AG08395 (cell line): ENCODE measurements around the gene CCDC179.

Experiments
- DNase-seq: peaks from one replicate; pipeline ENCODE4 v3.0.0; 2012; ENCODE audit warnings: mixed read lengths, low spot score

The CCDC179 gene

DNA sequence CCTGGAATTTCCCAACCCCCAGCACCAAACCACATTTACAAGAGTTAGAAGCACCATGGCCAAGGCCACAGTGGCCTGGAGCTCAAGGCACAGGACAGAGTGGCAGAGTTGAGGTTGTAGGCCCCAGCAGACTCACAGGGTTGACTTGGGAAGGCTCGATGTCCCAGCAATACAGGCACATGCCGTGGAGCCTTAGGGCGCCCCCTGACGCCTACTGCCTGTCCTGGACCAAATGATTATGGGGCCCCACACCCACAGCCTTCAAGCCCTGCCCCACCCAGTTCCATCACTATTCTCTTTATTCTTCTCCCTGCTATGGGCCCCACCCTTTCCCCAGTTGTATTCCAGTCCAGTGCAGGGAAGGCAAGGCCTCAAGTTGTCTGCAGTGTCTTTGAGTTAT is at the start of gene CCDC179:
TSS of gene CCDC179 (minus strand) at position 234 of the 400 bp plus-strand sequence. CDS start at position 181, 53 bp downstream.
- no peak for DNase-seq

DNA sequence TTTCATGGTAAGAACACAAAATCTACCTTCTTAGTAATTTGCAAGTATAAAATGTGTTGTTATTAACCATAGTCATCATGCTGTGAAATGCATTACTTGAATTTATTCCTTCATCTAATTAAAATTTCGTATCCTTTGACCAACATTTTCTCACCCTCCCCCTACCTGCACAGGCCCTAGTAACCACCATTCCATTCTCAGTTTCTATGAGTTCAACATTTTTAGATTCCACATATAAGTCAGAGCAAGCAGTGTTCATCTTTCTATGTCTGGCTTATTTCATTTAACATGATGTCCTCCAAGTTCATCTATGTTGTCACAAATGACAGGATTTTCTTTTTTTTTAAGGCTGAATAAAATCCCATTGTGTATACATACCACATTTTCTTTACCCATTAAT is 43.5 kb upstream of the CCDC179 start:
- no peak for DNase-seq

DNA sequence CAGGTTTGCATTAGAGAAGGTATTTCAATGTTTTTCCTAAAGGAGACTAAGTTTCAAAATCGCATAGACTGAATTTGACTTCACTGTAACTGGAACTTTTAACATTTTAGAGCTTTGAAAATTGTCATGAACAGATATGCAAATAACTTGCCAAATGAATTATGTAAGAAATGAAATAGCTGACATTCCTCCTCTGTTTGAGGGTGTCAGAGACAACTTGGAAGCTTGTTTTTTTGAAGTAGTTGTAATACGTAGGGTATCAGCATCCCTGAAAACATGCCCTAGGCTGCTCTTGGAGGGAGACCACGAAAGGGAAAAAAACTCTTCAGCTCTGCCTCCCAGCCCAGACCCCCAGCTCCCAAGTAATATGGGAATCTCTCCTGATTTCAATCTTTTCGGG is 41.3 kb upstream of the CCDC179 start:
- DNase-seq, result no peak

DNA sequence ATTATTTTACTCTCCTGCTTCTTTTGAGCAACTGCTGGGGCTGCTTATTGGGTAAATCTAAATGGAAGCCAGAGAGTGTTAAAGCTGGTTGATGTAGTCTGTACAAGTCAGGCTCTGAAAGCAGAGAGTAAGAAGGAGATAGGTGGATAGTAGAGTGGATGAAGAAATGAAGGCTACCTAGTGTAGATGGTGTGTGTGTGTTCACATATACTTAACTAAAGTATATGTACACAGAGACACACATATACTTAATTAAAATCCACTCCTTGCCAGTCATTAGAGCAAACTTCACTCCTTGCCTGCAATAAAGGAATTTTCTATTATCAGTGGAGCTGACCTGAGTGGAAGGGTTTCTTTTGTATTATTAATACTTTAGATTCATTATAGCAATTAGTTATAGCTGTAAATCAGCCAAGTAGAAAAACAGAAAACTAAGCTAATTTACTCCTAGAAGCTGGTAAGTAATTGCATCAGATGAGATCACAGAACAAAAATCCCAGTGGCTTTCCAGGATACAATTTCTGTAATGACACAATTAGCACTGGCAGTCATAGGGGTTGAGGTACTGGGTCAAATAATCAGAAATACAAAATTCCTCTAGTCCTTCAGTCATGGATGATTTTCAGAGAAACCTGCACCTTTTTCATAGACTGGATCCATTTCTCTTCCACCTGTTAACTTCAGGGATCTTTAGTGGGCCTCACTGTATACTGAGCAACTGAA is 40.7 kb upstream of the CCDC179 start:
- no peak for DNase-seq

DNA sequence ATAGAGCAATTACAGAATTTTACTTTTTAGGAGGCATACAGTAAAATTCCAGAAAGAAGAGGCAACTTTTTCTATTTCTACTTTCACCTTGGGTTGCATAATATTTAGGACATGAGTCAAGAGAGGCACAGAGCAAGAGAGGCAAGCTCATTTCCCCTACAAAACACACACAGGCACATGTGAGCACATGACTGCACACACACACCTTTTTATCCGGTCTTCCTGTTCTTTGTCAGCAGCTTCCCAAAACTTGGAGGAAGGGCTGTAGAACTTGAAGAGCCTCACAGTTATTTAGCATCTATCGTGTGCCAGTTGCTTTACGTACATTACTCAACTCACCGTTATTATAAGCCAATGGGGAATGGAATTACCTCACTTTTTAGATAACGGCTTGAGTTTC is 37.8 kb upstream of the CCDC179 start:
- DNase-seq, result no peak

DNA sequence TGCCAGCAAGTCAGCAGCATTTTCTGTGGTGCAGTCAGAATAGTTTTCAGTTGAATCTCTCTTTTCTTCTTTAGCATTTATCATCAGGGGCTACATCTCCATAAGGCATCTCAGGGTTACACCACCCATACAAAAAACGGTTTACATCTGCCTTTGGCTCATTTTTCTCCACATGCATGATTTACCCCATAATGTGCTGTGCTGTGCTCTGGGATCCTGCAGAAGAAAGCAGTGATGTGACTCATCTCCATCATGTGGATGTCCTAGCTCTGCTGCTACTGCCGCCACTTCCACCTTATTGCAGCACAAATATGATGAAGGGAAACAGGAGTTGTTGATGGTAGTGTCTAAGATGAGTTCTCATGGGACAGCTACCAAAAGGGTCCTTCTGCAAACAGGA is 30.0 kb upstream of the CCDC179 start:
- DNase-seq, result no peak

GRCh38 chr11:22884217-22884616 is 23.9 kb upstream of the CCDC179 start:
- no peak for DNase-seq

DNA sequence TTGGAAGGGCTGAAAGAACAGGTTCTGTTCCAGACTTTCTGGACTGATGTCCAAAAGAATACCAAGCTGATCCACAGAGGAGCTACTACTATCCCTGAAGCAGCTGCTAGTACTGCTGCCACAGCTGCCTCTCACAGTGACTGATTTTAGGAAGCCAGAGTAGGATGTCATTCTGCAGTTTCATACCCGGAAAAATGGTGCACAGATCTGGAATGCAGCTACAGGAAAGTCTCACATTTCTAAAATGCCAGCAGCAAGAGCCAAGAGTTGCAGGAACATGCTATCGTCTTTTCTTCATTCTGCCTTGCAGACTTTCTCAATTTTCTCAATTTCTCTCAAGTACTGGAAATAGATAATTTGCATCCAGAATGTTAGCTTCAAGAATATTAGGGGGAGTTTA is 19.4 kb upstream of the CCDC179 start:
- DNase-seq, result no peak

DNA sequence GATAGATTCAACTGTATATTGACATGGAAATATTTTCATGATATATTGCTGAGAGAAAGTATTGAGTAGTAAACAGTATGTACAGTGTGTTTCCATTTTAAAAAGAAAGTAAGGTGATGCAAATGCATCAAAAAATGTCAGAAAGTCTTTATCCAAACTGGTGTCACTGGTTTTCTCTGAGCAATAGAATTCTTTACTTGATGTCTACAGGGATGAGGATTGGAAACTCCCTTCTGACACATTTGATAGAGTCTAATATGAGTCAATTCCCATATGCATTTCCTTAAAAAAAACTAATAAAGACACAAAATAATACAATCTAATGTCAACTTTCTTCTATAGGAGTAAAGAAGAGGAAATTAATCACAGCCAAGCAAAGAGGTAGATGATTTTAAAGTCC is 18.3 kb upstream of the CCDC179 start:
- no peak for DNase-seq

- DNase-seq, result no peak
Observed at GRCh38 chr11:22878039-22878438, 17.8 kb upstream of the CCDC179 start.

DNA sequence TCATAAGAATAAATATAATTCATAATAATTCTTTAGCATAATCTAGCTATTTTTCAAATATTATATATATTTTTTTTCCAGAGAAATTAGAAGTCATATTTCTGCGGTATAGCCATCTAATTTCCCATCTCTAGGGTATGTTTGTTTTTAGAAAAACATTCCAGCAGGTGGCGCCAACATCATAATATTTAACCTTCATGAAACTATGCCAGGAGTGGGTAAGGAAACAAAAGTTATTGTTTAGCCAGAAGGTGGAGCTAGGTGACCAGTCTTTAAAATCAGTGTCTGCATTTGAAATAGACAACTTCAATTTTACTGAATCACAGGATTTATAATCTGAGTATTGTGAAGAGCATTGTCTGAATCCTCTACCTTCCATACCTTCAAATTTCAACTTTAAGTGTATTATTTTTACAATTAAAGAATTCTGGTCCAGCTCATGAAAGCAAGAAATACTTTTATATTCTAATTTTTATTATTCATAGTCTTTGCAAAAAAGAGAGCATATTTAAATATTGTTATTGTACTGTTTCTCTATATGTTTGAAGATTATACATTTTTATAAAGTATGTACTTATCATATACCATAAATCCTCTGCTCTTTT is 15.7 kb upstream of the CCDC179 start:
- peak; percentile 70 for DNase-seq

DNA sequence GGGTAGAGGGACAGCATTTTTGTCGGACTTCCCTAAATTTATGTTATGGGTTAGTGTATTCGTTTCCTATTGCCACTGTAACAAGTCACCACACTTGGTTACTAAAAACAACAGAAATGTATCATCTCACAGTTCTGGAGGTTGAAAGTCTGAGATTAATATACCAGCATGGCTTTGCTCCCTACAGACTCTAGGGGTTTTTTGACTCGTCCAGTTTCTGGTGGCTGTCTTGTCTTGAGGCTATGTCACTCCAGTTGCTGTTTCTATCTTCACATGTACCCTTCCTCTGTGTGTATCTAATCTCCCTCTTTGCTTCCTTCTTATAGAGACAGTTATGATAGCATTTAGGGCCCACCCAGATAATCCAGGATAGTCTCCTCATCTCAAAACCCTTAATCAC is 9.1 kb upstream of the CCDC179 start:
- DNase-seq, result no peak

DNA sequence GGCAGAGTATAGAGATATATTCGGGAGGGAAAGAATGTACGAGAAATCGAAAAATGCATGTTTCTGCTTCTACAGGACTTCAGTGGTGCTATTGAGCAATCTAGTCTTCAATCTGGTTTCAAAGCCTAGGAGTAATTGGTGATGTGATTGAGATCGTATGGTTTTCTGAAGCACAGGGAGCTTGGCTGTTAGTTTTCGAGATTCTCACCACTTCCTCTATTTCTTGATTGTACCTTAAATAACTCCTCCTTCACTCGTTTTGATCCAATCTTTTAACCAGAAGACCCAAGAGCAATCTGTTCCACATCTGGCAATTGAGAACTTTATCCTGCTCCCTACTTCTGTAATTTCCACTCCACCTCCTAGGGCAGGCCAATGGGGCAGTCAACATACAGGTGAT is 518 bp downstream of the CCDC179 start:
- no peak for DNase-seq

GRCh38 chr11:22851477-22851876 is 8.8 kb downstream of the CCDC179 start:
- DNase-seq, result no peak

GRCh38 chr11:22846726-22847125 is 13.5 kb downstream of the CCDC179 start:
- DNase-seq, result no peak

DNA sequence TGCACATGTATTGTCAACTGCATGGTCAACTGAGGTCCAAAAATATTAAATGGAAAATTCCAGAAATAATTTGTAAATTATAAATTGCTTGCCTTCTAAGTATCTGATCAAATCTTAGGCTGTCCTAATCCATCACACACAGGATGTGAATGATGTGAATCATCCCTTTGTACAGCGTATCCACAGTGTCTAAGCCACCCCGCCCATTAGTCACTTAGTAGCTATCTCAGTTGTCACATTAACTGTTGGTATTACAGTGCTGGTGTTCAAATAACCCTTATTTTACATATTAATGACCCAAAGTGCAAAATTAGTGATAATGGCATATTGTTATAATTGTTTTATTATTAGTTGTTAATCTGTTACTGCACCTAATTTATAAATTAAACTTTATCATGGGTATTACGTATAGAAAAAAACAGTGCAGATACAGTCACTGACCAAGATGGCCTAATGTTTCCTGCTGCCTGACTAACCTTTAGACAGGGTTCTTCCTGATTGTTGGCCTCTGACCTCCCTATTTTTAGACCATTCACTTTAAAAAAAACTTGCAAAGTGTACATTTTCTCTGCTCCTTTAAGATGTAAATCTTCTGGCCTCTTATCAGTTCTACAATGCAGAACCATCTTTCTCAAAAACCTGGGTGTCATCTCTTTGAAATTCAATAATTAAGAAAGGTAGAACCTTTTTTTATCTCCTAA is 27.8 kb downstream of the CCDC179 start:
- no peak for DNase-seq

GRCh38 chr11:22830082-22830414 is 30.2 kb downstream of the CCDC179 start:
- no peak for DNase-seq

DNA sequence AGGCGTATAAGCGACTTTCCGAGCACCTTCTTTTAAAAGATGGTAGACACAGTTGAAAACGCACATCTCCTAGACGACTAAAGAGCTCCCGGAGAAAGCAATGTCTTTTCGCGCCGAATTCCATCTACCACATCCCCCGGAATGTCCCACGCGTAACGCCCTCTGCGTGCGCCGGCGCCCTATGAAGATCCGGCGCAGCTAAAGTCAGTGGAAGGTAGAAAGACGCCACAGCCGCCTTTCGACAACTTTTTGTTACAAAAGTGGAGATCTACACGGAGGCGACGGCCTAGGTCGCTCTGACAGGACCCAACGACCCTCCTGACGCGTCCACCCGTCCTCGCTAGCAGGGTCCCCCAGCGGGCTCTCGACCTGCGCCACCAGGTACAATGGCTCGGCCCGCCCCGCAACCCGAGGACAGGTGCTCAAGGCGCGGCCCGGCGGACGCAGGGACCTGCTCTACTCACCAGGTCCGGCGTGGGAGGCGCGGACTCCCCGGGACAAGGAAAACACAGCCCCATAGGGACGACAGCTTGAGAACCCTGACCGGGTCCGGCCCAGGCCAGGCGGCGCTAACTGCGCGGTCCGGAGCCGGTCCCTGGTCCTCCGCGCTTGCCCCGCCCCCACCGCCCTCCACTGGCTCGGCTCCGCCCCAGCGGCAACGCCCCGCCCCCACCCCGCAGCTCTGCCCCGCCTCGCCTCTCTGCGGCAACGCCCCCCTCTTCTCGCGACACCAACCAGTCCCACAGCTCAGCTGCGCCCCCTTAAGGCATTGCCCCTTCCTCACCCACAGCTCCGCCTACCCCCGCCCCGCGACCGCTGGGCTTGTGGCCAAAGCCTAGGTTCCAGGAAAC is 30.8 kb downstream of the CCDC179 start, which contains the start of gene SVIP:
TSS of gene SVIP (minus strand) at position 571 of the 851 bp plus-strand sequence. CDS start at position 518, 53 bp downstream.
- peak; percentile 78 for DNase-seq

DNA sequence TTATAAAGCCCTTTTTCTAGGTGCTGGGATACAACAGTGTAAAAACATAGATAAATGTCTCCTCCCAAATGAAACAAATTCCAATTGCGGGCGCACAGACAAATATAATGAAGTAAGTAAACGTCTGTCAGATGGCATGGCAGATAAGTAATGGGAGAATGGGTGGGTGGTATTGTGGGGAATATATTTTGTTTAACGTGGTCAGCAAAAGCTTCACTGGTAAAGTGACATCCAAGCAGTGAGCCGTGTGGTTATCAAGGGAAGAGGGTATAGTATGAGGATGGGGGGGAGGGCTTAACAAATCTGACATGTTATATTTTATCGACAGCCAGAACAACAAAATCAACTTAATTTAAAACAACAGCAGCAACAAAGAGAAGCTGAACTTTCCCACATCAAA is 31.9 kb downstream of the CCDC179 start:
- DNase-seq, result no peak

DNA sequence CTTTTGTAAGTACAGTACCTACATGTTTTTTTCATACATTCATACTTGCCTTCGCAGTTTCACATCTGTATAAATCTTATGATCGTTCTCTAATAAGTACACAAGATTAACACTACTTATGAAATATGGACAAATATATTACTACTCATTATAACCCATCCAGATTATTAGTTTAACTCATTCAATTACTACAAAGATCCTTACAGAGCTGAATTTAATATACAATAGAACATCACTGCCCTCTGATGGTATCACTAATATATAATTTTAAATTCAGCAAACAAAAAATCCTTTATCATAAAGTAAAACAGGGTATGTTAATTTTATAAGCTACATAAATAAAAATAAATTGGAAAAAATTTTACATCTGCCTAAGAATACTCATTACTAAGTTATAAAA is 38.1 kb downstream of the CCDC179 start:
- DNase-seq, result no peak

DNA sequence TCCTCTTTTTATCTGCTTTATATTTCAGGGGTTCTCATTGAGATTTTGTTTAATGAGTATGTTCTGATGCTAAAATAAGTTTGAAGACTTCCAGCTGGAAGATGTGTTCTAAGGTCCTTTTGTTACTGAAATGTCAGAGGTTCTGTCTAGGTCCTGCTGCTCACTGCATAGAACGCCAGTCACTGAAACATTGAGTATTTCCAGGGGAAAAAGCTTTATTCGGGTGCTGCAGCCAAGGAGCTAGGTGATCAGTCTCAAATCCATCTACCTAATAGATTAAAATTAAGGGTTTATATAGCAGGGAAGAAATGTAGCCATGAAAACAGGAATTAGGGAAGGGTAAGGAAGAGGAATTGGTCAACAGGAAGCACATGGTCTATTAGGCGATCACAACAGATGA is 50.4 kb downstream of the CCDC179 start:
- no peak for DNase-seq

- no peak for DNase-seq
Observed at GRCh38 chr11:22808571-22809197, 51.6 kb downstream of the CCDC179 start.
